ENCODE measurements around the gene PDE5A.

DNA sequence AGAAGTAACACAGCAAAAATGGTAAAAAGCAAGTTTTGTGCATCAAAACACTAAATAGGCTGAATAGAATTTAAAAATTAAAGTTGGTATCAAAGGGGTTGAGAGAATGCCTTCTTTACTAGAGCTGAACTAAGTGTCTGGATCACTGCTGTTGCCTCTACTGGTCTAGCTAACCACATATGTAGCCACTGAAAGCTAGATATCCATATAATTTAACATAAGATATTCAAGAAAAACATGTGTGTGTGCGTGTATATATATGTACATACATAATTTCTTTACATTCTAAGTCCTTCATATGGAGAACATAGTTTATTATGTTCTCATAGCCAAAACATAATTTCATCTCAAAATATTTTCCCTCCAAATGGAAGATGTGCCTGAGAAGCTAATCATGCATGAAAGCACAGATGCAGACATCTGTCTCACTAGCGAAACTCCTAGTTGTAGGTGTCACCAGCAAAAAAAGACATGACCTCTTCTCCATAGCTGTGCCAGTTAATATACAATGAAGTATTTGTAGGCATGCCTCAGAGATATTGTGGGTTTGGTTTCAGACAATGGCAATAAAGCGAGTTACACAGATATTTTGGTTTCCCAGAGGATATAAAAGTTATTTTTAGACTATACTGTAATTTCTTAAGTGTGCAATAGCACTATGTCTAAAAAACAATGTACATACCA lies 47.3 kb downstream of the PDE5A start:
- no peak for TF ChIP-seq CTCF (conservative IDR thresholded peaks at IDR 0.05 in 1 of 2, IDR thresholded peaks at IDR 0.05 in 1 of 2; ENCODE audit: extremely low read depth in 1 of 2, insufficient read depth in 1 of 2, low read depth in 1 of 2, low read length in 2 of 2)
- no peak for TF ChIP-seq EZH2 (IDR thresholded peaks at IDR 0.05; ENCODE audit: borderline replicate concordance, low read length)

Data from mammary epithelial cell (primary cell).